Measurements from ENCODE around the gene PODN. TPM values are rescaled to one million over a fixed set of nuclear protein-coding genes. Genes with fewer than 3 reads are reported as not detected.

Gene PODN
- total RNA-seq, 1 experiment from 2014 or later: 0.23 TPM

DNA sequence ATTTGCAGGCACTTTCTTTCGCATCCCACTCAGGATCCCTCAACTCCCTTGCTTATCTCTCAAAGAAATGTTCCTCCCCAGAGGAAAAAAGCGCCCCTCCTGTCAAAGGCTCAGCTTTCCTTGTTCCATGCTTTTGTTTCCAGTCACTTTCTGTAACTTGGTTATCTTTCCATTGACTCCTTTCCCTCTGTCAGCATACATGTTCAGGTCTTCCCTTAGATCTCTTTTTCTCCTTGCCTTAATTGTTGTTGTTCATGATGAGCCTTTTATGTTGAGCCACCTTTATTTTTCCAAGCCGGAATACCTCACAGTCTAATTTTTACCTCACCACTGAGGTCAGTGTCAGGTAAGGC lies 46.5 kb upstream of the PODN start:
- H3K27me3 ChIP-seq (ENCODE audit: control insufficient read depth, insufficient read depth, low read length): no peaks in the 10 kb centered on the region
- ChIA-PET CTCF (no interaction called here), POLR2A (no interaction called here)
- no peaks in the 10 kb centered on the region for H3K9me3 ChIP-seq (ENCODE audit: control insufficient read depth, insufficient read depth, low read depth, low read length)
- no TSS peak for BruUV-seq (replicated peaks)
- intact Hi-C loops (cut with micrococcal nuclease; ENCODE audit: unreplicated experiment) (no loop called here), in situ Hi-C loops (cut with HindIII; ENCODE audit: low pct_unique_long_range_greater_than_20kb, low sequenced_read_pairs) (no loop called here)
- no peak for DNase-seq (ENCODE audit: low read depth, low spot score)
- H3K4me3 ChIP-seq (ENCODE audit: low read depth in 2 of 2, low read length in 2 of 2): peak overlapping the region; percentile 69 to 84
- H3K27ac ChIP-seq (ENCODE audit: low read length): peak overlapping the region; percentile 84
- TF ChIP-seq, protein P1, sequence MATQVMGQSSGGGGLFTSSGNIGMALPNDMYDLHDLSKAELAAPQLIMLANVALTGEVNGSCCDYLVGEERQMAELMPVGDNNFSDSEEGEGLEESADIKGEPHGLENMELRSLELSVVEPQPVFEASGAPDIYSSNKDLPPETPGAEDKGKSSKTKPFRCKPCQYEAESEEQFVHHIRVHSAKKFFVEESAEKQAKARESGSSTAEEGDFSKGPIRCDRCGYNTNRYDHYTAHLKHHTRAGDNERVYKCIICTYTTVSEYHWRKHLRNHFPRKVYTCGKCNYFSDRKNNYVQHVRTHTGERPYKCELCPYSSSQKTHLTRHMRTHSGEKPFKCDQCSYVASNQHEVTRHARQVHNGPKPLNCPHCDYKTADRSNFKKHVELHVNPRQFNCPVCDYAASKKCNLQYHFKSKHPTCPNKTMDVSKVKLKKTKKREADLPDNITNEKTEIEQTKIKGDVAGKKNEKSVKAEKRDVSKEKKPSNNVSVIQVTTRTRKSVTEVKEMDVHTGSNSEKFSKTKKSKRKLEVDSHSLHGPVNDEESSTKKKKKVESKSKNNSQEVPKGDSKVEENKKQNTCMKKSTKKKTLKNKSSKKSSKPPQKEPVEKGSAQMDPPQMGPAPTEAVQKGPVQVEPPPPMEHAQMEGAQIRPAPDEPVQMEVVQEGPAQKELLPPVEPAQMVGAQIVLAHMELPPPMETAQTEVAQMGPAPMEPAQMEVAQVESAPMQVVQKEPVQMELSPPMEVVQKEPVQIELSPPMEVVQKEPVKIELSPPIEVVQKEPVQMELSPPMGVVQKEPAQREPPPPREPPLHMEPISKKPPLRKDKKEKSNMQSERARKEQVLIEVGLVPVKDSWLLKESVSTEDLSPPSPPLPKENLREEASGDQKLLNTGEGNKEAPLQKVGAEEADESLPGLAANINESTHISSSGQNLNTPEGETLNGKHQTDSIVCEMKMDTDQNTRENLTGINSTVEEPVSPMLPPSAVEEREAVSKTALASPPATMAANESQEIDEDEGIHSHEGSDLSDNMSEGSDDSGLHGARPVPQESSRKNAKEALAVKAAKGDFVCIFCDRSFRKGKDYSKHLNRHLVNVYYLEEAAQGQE (IDR thresholded peaks at IDR 0.05; ENCODE audit: insufficient read depth in 1 of 2, low read depth in 2 of 2, low read length in 1 of 2): no peak
- TF ChIP-seq TCF7L2 (IDR thresholded peaks at IDR 0.05; ENCODE audit: low read depth, low read length) (no peak), POLR2AphosphoS5 (IDR thresholded peaks at IDR 0.05; ENCODE audit: low read depth, low read length) (no peak)
- TF ChIP-seq, protein P2, sequence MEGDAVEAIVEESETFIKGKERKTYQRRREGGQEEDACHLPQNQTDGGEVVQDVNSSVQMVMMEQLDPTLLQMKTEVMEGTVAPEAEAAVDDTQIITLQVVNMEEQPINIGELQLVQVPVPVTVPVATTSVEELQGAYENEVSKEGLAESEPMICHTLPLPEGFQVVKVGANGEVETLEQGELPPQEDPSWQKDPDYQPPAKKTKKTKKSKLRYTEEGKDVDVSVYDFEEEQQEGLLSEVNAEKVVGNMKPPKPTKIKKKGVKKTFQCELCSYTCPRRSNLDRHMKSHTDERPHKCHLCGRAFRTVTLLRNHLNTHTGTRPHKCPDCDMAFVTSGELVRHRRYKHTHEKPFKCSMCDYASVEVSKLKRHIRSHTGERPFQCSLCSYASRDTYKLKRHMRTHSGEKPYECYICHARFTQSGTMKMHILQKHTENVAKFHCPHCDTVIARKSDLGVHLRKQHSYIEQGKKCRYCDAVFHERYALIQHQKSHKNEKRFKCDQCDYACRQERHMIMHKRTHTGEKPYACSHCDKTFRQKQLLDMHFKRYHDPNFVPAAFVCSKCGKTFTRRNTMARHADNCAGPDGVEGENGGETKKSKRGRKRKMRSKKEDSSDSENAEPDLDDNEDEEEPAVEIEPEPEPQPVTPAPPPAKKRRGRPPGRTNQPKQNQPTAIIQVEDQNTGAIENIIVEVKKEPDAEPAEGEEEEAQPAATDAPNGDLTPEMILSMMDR (IDR thresholded peaks at IDR 0.05): no peak
- no peak for ATAC-seq
- peaks cover 2% of the 10 kb centered on the region; the same call in 1 of the 2 replicates for H3K36me3 ChIP-seq (ENCODE audit: control insufficient read depth, insufficient read depth, low read length)
- H3K4me1 ChIP-seq (ENCODE audit: control insufficient read depth, insufficient read depth, low read length): 0 out of 2 replicates have a peak, but pooled peaks cover 2% of the 10 kb centered on the region

DNA sequence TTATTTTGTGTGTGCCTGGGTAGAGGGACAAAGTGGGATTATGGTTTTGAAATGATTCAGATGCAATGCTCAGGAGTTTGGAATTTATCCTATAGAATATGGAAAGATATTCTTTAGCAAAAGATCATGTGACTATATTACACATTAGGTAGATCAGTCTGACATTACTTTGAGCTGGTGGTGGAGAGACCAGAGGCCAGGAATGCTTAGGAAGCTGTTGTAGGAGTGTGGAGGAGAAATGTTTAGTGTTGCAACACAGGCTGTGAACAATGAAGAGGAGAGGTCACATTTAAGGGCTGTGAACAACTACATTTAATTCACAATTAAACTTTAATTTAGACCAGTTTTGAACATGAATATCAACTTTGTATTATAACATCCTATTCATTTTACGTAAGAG lies 45.3 kb upstream of the PODN start:
- peaks cover 2% of the 10 kb centered on the region; the same call in 1 of the 2 replicates for H3K36me3 ChIP-seq (ENCODE audit: control insufficient read depth, insufficient read depth, low read length)
- TF ChIP-seq POLR2AphosphoS5 (IDR thresholded peaks at IDR 0.05; ENCODE audit: low read depth, low read length) (no peak), TCF7L2 (IDR thresholded peaks at IDR 0.05; ENCODE audit: low read depth, low read length) (no peak), SIN3A (IDR thresholded peaks at IDR 0.05; ENCODE audit: borderline replicate concordance, insufficient read depth, low read depth, low read length) (no peak)
- TF ChIP-seq, protein P2 (IDR thresholded peaks at IDR 0.05): no peak
- TF ChIP-seq, protein P1 (IDR thresholded peaks at IDR 0.05; ENCODE audit: insufficient read depth in 1 of 2, low read depth in 2 of 2, low read length in 1 of 2): no peak
- no peak overlapping the region for H3K27ac ChIP-seq (ENCODE audit: low read length)
- H3K9me3 ChIP-seq (ENCODE audit: control insufficient read depth, insufficient read depth, low read depth, low read length): no peaks in the 10 kb centered on the region
- BruUV-seq (replicated peaks): no TSS peak
- intact Hi-C loops (cut with micrococcal nuclease; ENCODE audit: unreplicated experiment) (no loop called here), in situ Hi-C loops (cut with HindIII; ENCODE audit: low pct_unique_long_range_greater_than_20kb, low sequenced_read_pairs) (no loop called here)
- ChIA-PET POLR2A (no interaction called here), CTCF (no interaction called here)
- H3K4me1 ChIP-seq (ENCODE audit: control insufficient read depth, insufficient read depth, low read length): 0 out of 2 replicates have a peak, but pooled peaks cover 2% of the 10 kb centered on the region
- DNase-seq (ENCODE audit: low read depth, low spot score) (no peak), ATAC-seq (no peak)
- no peak overlapping the region for H3K4me3 ChIP-seq (ENCODE audit: low read depth in 2 of 2, low read length in 2 of 2)
- no peaks in the 10 kb centered on the region for H3K27me3 ChIP-seq (ENCODE audit: control insufficient read depth, insufficient read depth, low read length)

Measured in Panc1 (cell line).